Left lobe of liver (tissue), 2 donors: Measurements from ENCODE around the gene DUXA. TPM values are rescaled to one million over a fixed set of nuclear protein-coding genes. Genes with fewer than 3 reads are reported as not detected.

Experiments
- ATAC-seq: fragments of 200-7000 bp; cut with Tn5 transposase; one replicate; pipeline ENCODE4 v1.9.1; 2020; ENCODE audit warnings: mild to moderate bottlenecking, moderate library complexity
- DNase-seq: peaks from one replicate; pipeline ENCODE4 v3.0.0-alpha.2; 2020; ENCODE audit warnings: low spot score
- total RNA-seq: library from RNA; stranded (reverse); gene quantifications from one replicate; pipeline ENCODE4 v1.2.1, GENCODE V29; 2021
- donor health status: DM: no; HTN: no; CAD: no; lungs with moderate emphysema.
- donor health status: DM: no; HTN: yes; CAD: no.

DUXA gene
- total RNA-seq, 1 donor from 2014 or later = not detected

GRCh38 chr19:57106722-57107235 lies 60.5 kb downstream of the DUXA start:
- ATAC-seq (no peak), DNase-seq (no peak)

GRCh38 chr19:57105976-57106721 lies 61.1 kb downstream of the DUXA start:
- ATAC-seq (no peak), DNase-seq (no peak)

Other genes with a start within 250 kb of the DUXA start
- not detected for gene USP29, start 47.5 kb downstream of the DUXA start, total RNA-seq
- gene ZIM3, start 22.3 kb downstream of the DUXA start, total RNA-seq = not detected
- 16.3 TPM for gene ZNF264, start 24.0 kb upstream of the DUXA start, total RNA-seq
- gene AURKC, start 63.5 kb upstream of the DUXA start, total RNA-seq = 0.18 TPM
- 4.5 TPM for gene ZNF805, start 73.1 kb upstream of the DUXA start, total RNA-seq
- 22.1 TPM for gene ZNF460, start 113.0 kb upstream of the DUXA start, total RNA-seq
- gene ZNF543, start 153.0 kb upstream of the DUXA start, total RNA-seq = 2.2 TPM
- 2.6 TPM for gene ZNF304, start 183.8 kb upstream of the DUXA start, total RNA-seq
- gene TRAPPC2B, start 196.1 kb upstream of the DUXA start, total RNA-seq = 1.2 TPM
- gene ZNF547, start 196.1 kb upstream of the DUXA start, total RNA-seq = 0.78 TPM
- gene ZNF548, start 222.4 kb upstream of the DUXA start, total RNA-seq = 6.4 TPM
- gene ZNF17, start 243.7 kb upstream of the DUXA start, total RNA-seq = 4.6 TPM